GM19238 (cell line): ENCODE results near the gene KLF4.

Source experiments
- DNase-seq: peaks from one replicate; pipeline ENCODE4 v3.0.0; 2011; ENCODE audit warnings: low spot score; ENCODE audit not compliant: insufficient read length

Gene KLF4

DNA sequence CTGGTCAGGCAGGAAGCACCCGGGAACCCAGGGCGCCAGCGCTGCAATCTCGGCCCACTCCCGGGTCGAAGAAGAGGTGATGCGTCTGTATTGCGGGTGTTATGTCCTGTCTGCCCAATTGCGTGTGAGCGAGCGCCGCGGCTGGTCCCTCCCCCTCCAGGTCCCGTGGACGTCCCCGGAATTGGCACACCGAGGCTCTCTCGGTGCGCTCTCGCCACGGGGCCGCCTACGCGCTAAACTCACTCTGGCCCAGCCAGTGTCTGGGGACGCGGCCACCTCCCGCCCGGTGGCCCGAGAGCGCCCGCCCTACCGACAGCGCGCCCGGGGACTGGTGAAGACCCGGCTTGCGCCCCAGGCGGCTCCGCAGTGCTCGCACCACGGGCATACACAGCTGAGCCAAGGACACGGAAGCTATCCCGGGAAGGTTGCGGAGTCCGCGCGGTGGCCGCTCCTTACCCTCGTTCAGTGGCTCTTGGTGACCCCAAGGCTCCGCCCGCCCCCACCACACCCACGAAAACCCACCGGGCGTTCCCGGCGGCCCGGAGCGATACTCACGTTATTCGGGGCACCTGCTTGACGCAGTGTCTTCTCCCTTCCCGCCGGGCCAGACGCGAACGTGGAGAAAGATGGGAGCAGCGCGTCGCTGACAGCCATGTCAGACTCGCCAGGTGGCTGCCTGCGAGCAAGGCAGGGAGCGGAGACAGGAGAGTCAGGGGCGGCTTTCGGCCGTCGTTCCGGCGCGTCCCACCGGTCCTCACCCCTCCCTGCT lies 1.0 kb downstream of the KLF4 start:
- no peak for DNase-seq

DNA sequence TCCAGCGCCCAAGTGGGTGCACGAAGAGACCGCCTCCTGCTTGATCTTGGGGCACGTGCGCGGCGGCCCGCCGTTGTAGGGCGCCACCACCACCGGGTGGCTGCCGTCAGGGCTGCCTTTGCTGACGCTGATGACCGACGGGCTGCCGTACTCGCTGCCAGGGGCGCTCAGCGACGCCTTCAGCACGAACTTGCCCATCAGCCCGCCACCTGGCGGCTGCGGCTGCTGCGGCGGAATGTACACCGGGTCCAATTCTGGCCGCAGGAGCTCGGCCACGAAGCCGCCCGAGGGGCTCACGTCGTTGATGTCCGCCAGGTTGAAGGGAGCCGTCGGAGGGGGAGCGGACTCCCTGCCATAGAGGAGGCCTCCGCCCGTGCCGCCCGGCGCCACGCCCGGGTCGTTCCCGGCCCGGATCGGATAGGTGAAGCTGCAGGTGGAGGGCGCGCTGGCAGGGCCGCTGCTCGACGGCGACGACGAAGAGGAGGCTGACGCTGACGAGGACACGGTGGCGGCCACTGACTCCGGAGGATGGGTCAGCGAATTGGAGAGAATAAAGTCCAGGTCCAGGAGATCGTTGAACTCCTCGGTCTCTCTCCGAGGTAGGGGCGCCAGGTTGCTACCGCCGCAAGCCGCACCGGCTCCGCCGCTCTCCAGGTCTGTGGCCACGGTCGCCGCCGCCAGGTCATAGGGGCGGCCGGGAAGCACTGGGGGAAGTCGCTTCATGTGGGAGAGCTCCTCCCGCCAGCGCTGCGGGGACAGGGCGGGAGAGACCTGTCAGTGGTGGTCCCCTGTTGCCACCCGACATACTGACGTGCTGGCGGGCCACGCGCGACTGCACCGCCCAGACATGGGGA lies 1.8 kb downstream of the KLF4 start:
- no peak for DNase-seq

DNA sequence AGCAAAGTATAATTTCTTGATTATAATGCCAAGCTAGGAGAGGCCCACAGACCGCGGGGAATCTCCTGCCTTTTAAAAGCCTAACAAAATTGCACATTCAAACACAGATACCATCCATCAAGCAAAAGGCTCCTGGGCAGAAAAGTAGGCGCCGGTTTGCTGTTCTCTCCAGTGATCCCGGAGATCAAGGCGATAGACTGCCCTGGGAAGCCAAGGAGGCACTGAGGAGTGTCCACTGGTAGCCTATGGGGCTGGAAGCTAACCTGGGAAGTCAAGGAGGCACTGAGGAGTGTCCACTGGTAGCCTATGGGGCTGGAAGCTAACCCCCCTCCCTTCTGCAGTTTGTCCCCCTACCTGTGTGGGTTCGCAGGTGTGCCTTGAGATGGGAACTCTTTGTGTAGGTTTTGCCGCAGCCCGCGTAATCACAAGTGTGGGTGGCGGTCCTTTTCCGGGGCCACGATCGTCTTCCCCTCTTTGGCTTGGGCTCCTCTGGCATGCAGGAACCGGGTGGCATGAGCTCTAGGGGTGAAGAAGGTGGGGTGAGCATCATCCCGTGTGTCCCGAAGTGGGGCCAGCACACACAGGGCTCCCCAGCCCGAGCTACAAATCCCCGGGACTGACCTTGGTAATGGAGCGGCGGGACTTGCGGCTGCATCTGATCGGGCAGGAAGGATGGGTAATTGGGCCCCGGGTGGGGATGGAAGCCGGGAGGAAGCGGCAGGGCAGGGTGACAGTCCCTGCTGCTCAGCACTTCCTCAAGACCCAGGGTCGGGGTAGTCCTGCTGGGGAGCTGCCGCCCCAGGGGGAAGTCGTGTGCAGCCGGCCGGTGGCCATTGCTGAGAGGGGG lies 2.7 kb downstream of the KLF4 start:
- DNase-seq: no peak

DNA sequence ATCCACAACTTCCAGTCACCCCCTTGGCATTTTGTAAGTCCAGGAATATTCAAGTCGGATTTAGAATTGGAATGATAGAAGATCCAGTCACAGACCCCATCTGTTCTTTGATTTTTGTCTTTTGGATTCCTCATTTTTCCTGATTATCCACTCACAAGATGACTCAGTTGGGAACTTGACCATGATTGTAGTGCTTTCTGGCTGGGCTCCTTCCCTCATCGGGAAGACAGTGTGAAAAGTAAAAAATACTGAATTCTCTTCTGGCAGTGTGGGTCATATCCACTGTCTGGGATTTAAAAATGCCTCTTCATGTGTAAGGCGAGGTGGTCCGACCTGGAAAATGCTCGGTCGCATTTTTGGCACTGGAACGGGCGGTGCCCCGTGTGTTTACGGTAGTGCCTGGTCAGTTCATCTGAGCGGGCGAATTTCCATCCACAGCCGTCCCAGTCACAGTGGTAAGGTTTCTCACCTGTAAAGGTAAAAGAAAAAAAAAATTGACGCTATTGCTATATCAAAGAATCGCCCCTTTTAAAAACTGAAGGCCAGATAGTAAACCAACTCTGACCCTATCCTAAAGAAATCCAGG lies 4.0 kb downstream of the KLF4 start:
- DNase-seq: no peak

DNA sequence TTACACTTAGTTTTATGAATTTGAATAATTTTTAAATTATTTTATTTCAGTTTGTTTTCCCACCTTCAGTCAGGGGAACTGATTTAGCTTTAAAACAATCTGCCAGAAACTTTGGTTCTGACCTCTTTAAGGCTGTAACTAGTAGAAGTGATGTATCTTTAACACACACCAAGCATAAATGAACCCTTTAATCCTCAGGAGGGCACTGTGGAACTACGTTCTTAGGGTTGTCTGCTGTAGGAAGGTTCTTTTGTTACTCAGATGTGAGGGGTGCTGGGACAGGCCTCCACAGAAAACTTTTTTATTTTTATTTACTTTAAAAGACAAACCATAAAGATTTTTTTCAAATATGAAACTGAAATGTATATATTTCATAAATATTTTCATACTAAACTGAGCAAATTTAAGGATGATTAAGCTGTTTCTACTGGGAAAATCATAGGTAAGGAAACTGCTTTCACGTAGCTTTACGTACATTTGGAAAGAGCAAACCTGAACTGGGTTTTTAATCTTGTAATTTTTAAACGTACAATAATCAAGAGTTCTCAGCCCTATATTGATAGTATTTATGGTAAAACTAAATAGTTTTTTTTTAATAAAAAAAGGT lies 5.3 kb downstream of the KLF4 start:
- DNase-seq: no peak

DNA sequence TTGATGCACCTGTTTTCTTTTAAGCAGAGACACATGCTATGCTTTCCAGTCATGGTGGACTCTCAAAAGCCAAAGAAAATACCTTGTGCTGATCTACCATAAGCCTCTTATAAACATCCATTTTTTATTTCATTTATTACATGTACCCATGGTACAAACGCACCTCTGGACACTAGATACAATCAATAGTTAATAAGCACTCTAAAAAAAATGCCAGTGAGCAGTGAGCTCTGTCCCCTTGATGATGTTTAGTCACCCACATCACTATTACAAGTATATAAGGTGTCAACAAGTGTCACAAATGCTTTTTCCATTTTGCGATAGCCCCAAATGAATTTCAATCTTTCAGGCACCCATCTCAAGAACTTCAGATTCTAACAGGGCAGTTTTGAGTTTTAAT lies 5.9 kb downstream of the KLF4 start:
- DNase-seq: no peak

DNA sequence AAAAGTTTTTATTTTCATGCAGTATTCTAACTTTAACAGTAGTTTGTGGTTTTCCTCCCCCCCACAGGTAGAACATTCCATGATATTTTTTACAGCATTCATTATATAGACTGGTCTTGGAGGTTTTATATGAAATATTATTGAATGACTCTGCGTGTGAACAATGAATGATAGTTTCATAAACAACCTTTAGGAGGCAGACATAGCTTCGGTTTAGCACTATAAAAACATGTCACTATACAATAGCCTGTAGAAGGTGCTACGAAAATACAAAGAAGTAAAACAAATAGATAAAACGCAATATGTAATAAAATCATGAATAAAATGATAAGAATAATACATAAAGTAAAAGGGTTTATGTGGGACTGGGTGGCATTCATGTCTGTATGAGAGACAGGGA lies 8.5 kb downstream of the KLF4 start:
- DNase-seq: no peak

DNA sequence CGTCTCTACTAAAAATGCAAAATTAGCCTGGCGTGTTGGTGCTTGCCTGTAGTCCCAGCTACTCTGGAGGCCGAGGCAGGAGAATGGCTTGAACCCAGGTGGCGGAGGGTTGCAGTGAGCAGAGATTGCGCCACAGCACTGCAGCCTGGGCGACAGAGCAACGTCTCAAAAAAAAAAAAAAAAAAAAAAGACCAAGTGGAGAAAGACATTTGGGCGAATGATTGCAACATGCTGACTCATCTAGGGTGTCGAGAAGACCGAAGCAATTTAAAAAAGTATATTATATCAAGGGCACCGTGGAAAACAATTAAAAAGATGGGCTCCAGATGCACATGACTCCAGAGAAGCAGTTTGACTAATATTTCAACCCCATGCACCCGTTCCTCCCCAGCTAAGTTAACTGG lies 9.2 kb downstream of the KLF4 start:
- DNase-seq: no peak

DNA sequence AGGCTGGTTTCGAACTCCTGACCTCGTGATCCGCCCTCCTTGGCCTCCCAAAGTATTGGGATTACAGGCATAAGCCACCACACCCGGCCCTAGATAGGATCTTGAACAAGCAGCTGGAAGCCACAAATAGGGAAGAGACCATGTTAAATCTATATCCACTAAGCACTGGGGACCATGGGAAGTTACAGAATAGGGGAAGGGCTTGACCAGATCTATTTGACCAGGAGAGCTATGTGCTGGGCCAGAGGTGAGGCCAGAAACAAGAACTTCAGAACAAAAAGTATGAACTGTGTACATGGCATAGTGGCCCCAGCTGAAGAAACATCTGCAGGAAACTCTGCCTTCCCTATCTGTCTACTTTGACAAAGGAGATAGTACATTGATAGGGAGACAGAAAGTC lies 10.8 kb downstream of the KLF4 start:
- DNase-seq: no peak

DNA sequence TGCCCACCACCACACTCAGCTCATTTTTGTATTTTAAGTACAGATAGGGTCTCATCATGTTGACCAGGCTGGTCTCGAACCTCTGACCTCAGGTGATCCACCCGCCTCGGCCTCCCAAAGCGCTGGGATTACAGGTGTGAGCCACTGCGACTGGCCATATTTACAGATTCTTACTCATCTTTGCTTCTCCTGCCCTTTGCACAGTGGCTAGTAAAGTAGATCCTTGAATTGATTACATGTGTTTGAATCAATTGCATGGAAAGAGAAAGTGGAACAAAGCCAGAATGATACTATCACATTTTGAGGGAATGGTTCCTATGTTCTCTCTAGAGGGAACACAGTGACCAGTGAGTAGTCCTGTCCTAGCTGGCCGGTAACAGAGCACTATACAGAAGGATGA lies 15.4 kb downstream of the KLF4 start:
- DNase-seq: no peak

DNA sequence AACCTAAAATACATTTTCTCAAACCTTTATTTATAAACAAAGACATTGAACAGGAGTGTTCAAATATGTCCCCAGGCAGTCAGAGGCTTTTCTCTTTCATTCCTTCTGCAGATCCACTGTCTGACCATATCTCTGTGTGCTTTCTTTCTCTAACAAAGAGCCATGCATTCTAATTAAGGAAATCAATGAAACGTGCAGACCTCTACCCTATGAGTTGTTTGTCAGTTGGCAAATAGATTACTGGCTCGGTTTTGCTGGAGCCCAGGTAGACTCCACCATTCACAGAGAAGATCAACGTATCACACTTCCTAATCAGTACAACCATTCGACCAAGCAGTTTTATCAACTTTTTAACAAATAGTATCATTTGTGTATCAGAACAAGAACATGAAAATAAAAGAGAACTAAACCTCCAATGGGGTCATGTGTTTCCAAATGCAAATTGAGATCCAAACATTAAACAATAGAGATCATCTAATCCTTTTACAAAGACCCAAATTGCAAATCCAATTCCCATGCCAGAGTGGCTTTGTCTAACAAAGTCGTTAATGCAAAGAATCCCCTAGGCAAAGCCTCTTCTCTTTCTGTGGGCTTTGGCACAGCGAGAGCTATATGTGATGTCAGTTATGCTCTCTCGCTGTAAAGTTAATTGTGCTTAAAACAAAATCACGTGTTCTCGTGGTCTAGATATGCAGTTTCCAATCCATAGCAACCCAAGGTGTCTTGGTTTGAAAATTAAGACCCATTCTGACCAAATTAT lies 16.8 kb downstream of the KLF4 start:
- DNase-seq: no peak

DNA sequence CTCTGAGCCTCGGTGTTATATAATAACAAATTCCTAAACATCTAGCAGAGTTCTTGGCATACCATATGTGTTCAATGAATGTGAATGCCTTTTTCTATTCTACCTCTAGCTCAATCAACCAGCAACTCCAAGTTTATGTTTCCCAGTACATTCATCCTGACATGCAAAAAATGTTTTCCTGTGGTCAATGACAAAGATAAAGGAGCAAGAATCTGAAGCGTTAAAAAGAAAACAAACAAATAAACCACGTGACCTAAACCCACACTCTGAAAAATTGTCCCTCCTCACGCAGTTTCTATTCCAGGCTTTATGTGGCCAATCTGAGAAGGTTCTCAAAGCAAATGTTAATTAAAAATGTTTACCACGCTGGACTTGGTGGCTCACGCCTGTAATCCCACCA lies 18.0 kb downstream of the KLF4 start:
- no peak for DNase-seq

DNA sequence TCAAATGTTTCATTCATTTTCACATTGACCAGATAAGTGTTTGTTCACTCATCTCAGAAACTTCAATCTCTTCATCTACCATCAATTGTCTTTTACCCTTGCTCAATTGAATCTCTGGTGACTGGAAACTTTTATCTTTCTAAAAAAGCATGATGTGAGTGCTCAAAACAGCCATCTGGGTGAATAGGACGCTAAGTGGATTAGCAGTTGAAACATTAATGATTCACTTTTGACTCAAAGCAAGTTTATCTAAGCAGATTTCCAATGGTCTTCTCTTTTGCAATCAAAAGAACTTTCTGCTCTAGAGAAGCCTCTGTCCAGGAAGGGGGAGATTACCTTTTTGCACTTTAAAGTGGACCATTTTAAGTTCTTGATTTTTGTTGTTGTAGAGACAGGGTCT lies 22.2 kb downstream of the KLF4 start:
- DNase-seq: no peak

DNA sequence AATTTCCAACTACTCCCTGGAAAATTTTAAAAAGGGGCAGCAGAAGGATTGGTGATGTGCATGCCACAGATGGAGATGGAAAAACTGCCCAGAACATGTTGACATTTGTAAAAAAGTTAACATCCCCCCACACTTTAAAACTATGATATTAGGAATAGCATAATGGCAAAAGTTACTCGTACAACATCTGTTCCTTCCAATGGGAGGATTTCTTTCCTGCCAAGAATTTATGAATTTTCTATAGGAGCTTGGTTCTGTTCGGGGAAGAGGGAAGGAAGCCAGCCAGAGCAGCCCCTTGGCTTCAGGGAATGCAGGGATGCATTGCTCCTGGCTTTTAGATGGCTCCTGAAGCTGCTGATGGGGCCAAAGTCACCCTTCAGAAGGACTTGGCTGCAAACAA lies 22.7 kb downstream of the KLF4 start:
- no peak for DNase-seq

DNA sequence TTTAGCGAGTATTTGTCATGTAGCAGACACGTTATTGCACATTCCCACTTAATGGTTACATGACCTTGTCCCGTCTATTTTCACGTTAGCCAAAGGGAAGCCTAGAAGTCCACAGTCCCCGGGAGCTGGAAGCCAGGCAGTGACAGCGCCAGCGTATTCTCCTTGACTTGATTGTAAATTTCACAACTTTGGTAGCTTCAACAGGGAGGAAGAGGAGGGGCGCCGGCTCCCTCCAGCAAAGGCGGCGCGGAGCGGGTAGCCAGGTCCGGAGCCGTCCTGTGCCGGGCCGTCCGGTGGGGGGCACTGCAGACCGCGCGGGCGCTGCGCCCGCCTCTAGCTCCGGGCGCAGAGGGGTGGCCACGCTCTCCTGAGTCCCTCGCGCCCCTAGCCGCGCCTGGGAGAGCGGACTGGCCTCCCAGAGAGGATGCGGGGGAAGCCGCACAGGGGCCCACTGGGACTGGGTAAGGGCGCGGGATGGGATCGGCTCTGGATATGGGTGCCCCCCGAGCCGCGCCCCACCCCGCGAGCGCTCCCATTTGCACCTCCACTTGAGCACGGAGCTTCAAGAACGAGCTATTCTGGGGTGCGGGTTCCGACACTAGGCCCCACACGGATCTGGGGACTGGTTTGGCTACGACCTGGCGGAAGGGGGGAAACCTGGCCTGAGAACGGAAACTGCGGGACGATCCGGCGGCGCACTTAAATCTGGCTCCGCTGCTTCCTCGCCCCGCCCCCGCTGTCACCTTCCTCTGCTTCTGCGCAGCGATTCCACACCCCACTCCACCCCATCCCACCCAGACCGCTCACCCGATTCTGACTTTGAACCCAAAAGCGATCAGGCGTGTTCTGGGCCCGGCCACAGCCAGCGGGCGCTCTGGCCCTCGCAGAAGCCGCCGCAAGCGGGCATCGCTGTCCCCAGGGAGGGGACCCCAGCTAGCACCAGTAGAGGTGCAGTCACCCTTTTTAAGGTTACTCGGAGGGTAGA lies 23.8 kb downstream of the KLF4 start:
- DNase-seq: no peak

DNA sequence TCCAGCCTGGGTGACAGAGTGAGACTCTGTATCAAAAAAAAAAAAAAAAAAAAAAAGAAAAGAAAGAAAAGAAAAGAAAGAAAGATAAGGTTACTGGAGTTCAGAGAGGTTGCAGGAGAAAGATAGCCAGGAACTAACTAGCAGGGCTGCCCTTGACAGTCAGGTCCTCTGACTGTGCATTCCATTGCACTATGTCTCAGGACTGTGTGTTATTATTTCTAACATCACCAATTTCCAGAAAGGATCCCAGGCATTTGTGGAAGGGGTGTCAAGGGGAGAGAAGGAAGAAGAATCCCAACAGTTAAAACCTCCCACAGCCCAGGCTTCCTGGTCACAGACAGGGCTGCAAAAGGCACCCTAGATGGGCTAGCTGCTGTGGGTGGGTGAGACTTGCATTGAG lies 25.1 kb downstream of the KLF4 start:
- no peak for DNase-seq

DNA sequence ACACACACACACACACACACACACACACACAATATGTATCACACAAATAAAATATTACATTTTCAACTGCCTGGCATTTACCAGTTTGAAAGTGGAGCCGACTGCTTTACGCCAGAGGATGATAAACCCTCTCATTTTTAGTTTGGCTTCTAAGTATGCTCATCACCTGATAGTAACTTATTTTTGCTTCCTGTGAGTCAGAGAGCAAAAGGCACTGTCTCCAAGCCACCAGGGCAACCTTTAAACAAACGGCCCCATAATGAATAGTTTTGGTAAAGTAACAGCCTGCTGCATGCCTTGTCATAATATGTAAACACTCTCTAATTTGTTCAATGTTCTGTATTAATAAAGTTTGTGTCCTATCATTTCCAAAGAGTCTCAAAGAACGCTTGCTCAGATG lies 26.9 kb downstream of the KLF4 start:
- DNase-seq: no peak

DNA sequence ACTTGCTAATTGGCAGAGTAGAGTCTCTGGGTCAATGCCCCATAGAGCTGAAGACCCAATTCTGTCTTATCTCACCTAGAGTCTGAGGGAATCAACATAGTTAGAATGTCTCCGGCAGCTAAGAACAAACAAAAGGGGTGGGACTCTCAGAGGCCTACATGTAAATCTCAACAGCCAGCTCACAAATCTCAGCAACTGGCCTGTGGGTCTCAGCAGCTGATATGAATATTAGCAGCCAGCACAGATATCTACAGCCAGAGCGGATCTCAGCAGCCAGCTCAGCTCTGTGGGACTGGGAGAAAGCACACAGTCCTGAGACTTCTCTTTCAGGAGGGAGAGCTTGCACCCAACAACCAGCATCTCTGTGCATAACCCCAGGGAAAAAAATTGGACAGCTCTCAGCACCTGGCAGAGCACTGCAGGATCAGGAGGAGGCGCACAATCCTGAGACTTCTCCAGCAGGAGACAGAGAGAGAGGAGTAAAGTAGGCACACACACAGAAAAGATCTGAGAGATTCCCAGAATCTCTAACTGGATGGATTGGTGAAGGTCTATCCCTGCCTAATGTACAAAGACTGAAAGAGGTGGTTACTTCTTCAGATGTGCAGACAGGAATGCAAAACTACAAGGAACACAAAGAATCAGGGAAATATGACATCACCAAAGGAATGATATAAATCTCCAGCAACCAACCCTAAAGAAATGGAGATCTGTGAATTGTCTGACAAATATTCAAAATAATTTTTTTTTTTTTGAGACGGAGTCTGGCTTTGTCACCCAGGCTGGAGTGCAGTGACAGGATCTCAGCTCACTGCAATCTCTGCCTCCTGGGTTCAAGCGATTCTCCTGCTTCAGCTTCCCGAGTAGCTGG lies 29.2 kb downstream of the KLF4 start:
- DNase-seq: no peak
